ENCODE measurements around the gene BRF1. TPM values are rescaled to one million over a fixed set of nuclear protein-coding genes. Genes with fewer than 3 reads are reported as not detected.
"Not testable (repeated sequence)": the region's sequence is repeated elsewhere in the genome, so short reads cannot be mapped to it uniquely, and the experiment has no call there.

The BRF1 gene
- total and polyA plus RNA-seq, 2 experiments from 2014 or later, result 23.6 to 35.9 TPM

- no peak overlapping the region for H2AFZ ChIP-seq
- H3K4me3 ChIP-seq, result no peak overlapping the region
- no peaks in the 10 kb centered on the region for H3K4me1 ChIP-seq (ENCODE audit: insufficient read depth)
- H3K27me3 ChIP-seq, result no peaks in the 10 kb centered on the region
- 65% methylated on average over 19 of the region's 23 CpGs for WGBS (ENCODE audit: low lambda C conversion rate, missing lambda C conversion rate)
- H3K79me2 ChIP-seq, result peaks cover 71% of the 10 kb centered on the region
- H3K9me2 ChIP-seq (replicated peaks; ENCODE audit: insufficient read depth), result no peaks in the 10 kb centered on the region
- H3K4me2 ChIP-seq, result no peak overlapping the region
- peaks cover 3% of the 10 kb centered on the region for H4K20me1 ChIP-seq (ENCODE audit: insufficient read depth, poor library complexity, severe bottlenecking)
- no peaks in the 10 kb centered on the region for H3K36me3 ChIP-seq (replicated peaks; ENCODE audit: insufficient read depth, low read depth)
- TF ChIP-seq CTCF (IDR thresholded peaks at IDR 0.05; ENCODE audit: poor library complexity), result peak; percentile 82
- no peak for TF ChIP-seq EZH2 (IDR thresholded peaks at IDR 0.05; ENCODE audit: borderline replicate concordance)
- TF ChIP-seq EZH2phosphoT487 (IDR thresholded peaks at IDR 0.05; ENCODE audit: low read depth, severe bottlenecking, unreplicated experiment), result no peak
- H3K9me3 ChIP-seq (ENCODE audit: low read depth), result no peaks in the 10 kb centered on the region
- no peak overlapping the region for H3K27ac ChIP-seq
- DNase-seq (ENCODE audit: low spot score), result peak; percentile 81
These were observed 19.3 kb downstream of the BRF1 start for GRCh38 chr14:105281371-105282097.

- no peak overlapping the region for H3K4me2 ChIP-seq
- H3K27me3 ChIP-seq, result no peaks in the 10 kb centered on the region
- no peak for DNase-seq (ENCODE audit: low spot score)
- no peak overlapping the region for H3K27ac ChIP-seq
- H4K20me1 ChIP-seq (ENCODE audit: insufficient read depth, poor library complexity, severe bottlenecking), result peaks cover 3% of the 10 kb centered on the region
- H2AFZ ChIP-seq, result no peak overlapping the region
- H3K9me2 ChIP-seq (replicated peaks; ENCODE audit: insufficient read depth), result no peaks in the 10 kb centered on the region
- WGBS (ENCODE audit: low lambda C conversion rate, missing lambda C conversion rate), result 97% methylated on average over 21 of the region's 21 CpGs
- H3K36me3 ChIP-seq (replicated peaks; ENCODE audit: insufficient read depth, low read depth), result no peaks in the 10 kb centered on the region
- peaks cover 65% of the 10 kb centered on the region for H3K79me2 ChIP-seq
- H3K4me1 ChIP-seq (ENCODE audit: insufficient read depth), result peaks cover 2% of the 10 kb centered on the region
- TF ChIP-seq EZH2phosphoT487 (IDR thresholded peaks at IDR 0.05; ENCODE audit: low read depth, severe bottlenecking, unreplicated experiment), result no peak
- TF ChIP-seq EZH2 (IDR thresholded peaks at IDR 0.05; ENCODE audit: borderline replicate concordance), result no peak
- TF ChIP-seq CTCF (IDR thresholded peaks at IDR 0.05; ENCODE audit: poor library complexity), result no peak
- H3K4me3 ChIP-seq, result no peak overlapping the region
- no peaks in the 10 kb centered on the region for H3K9me3 ChIP-seq (ENCODE audit: low read depth)
These were observed 20.3 kb downstream of the BRF1 start for GRCh38 chr14:105280525-105280924.

- H2AFZ ChIP-seq, result no peak overlapping the region
- 92% methylated on average over 18 of the region's 18 CpGs for WGBS (ENCODE audit: low lambda C conversion rate, missing lambda C conversion rate)
- TF ChIP-seq CTCF (IDR thresholded peaks at IDR 0.05; ENCODE audit: poor library complexity) (no peak), EZH2phosphoT487 (IDR thresholded peaks at IDR 0.05; ENCODE audit: low read depth, severe bottlenecking, unreplicated experiment) (no peak), EZH2 (IDR thresholded peaks at IDR 0.05; ENCODE audit: borderline replicate concordance) (no peak)
- H3K9me3 ChIP-seq (ENCODE audit: low read depth), result no peaks in the 10 kb centered on the region
- H4K20me1 ChIP-seq (ENCODE audit: insufficient read depth, poor library complexity, severe bottlenecking), result peaks cover 3% of the 10 kb centered on the region
- DNase-seq (ENCODE audit: low spot score), result no peak
- H3K79me2 ChIP-seq, result peaks cover 65% of the 10 kb centered on the region
- H3K9me2 ChIP-seq (replicated peaks; ENCODE audit: insufficient read depth), result no peaks in the 10 kb centered on the region
- H3K4me1 ChIP-seq (ENCODE audit: insufficient read depth), result peaks cover 6% of the 10 kb centered on the region
- H3K27ac ChIP-seq, result no peak overlapping the region
- H3K36me3 ChIP-seq (replicated peaks; ENCODE audit: insufficient read depth, low read depth), result no peaks in the 10 kb centered on the region
- H3K4me2 ChIP-seq, result no peak overlapping the region
- H3K27me3 ChIP-seq, result no peaks in the 10 kb centered on the region
- H3K4me3 ChIP-seq, result no peak overlapping the region
These were observed 21.0 kb downstream of the BRF1 start for GRCh38 chr14:105279642-105280361.

GRCh38 chr14:105277448-105277847, 23.4 kb downstream of the BRF1 start:
- Histone ChIP-seq H3K27ac (peak overlapping the region; percentile 45), H3K79me2 (peaks cover 57% of the 10 kb centered on the region)
- not testable (repeated sequence) for H3K4me3 ChIP-seq; H3K4me1 ChIP-seq (ENCODE audit: insufficient read depth); DNase-seq (ENCODE audit: low spot score); H3K9me2 ChIP-seq (replicated peaks; ENCODE audit: insufficient read depth); H3K27me3 ChIP-seq; H4K20me1 ChIP-seq (ENCODE audit: insufficient read depth, poor library complexity, severe bottlenecking); H2AFZ ChIP-seq; H3K9me3 ChIP-seq (ENCODE audit: low read depth); H3K4me2 ChIP-seq; H3K36me3 ChIP-seq (replicated peaks; ENCODE audit: insufficient read depth, low read depth)
- 84% methylated on average over 3 of the region's 4 CpGs for WGBS (ENCODE audit: low lambda C conversion rate, missing lambda C conversion rate)

All from hepatocyte (in vitro differentiated cells).